ENCODE measurements around the gene SLC25A46. TPM values are rescaled to one million over a fixed set of nuclear protein-coding genes. Genes with fewer than 3 reads are reported as not detected.

The SLC25A46 gene
- total and polyA plus RNA-seq, 3 donors from 2014 or later: 38.4 to 42.9 (median 42.3) TPM

DNA sequence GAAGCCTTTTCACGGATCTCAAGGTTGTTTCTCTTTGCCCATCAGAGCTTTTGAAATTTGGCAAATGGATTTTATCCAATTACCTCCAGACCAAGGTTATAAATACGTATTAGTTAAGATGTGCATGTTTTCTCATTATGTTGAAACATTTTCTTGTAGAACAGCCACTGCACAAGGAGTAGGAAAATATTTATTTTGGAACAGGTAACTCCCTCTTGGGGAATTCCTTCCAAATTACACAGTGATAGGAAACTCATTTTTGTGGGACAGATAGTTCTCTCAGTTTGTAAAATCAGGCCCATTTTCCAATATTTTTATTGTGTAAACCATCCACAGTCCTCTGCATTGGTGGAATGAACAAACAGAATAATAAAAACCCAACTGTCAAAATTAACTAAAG is 35.3 kb upstream of the SLC25A46 start:
- H3K9me3 ChIP-seq: no peaks in the 10 kb centered on the region
- intact Hi-C loops (cut with DNase I; ENCODE audit: low total_unique reads): no loop called here
- WGBS, 2 donors: 23 to 39% methylated on average over 2 of the region's 2 CpGs
- H3K4me3 ChIP-seq: no peak overlapping the region
- TF ChIP-seq, protein P1, sequence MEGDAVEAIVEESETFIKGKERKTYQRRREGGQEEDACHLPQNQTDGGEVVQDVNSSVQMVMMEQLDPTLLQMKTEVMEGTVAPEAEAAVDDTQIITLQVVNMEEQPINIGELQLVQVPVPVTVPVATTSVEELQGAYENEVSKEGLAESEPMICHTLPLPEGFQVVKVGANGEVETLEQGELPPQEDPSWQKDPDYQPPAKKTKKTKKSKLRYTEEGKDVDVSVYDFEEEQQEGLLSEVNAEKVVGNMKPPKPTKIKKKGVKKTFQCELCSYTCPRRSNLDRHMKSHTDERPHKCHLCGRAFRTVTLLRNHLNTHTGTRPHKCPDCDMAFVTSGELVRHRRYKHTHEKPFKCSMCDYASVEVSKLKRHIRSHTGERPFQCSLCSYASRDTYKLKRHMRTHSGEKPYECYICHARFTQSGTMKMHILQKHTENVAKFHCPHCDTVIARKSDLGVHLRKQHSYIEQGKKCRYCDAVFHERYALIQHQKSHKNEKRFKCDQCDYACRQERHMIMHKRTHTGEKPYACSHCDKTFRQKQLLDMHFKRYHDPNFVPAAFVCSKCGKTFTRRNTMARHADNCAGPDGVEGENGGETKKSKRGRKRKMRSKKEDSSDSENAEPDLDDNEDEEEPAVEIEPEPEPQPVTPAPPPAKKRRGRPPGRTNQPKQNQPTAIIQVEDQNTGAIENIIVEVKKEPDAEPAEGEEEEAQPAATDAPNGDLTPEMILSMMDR (IDR thresholded peaks at IDR 0.05): no peak
- no peak for TF ChIP-seq POLR2A (IDR thresholded peaks at IDR 0.05)
- DNase-seq: no peak
- H3K27me3 ChIP-seq: no peaks in the 10 kb centered on the region
- H3K4me1 ChIP-seq: no peaks in the 10 kb centered on the region
- H3K27ac ChIP-seq: no peak overlapping the region
- no peaks in the 10 kb centered on the region for H3K36me3 ChIP-seq (ENCODE audit: low read depth, missing control alignments)

DNA sequence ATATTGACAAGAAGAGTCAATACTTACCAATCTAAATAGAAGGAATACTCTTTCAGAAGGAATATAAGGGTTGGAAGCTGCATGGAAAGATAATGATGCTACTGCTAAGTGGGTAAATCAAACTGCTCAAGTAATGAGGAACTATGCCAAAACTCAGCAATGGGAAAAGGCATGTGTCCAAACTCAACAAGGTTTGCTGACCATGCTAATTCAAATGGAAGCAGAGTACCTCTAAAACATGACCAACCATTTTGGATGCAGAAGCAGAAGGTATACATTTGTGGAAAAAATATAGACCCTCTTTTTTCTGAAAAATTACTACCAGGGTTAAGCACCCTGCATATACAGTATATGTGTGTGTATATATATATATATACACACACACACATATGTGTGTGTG is 33.5 kb upstream of the SLC25A46 start:
- DNase-seq: no peak
- intact Hi-C loops (cut with DNase I; ENCODE audit: low total_unique reads): no loop called here
- H3K9me3 ChIP-seq: no peaks in the 10 kb centered on the region
- no peaks in the 10 kb centered on the region for H3K36me3 ChIP-seq (ENCODE audit: low read depth, missing control alignments)
- H3K4me3 ChIP-seq: no peak overlapping the region
- no peaks in the 10 kb centered on the region for H3K4me1 ChIP-seq
- H3K27me3 ChIP-seq: no peaks in the 10 kb centered on the region
- no peak for TF ChIP-seq POLR2A (IDR thresholded peaks at IDR 0.05)
- TF ChIP-seq, protein P1 (IDR thresholded peaks at IDR 0.05): no peak
- H3K27ac ChIP-seq: no peak overlapping the region

DNA sequence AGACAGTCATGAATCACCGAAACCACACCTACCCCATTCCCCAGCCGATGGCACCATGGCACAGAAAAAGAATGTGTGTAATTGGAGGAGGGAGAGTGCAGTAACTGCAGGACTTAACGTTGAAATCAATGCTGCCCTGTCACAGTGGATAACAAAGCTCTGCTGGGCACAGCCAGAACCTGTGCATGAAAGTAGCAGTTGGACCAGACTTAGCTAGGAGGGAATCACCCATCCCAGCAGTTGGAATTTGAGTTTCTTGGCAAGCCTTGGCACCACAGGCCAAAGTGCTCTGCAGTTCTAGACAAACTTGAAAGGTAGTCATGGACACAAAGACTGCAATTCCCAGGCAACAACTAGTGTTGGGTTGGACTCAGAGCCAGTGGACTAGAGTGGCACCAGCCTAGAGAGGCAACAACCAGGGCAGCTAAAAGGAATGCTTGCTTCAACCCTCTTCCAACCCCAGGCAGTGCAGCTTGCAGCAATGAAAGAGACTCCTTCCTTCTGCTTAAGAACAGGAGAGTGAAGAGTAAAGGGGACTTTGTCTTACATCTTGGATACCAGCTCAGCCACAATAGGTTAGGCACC is 31.5 kb upstream of the SLC25A46 start:
- TF ChIP-seq, protein P1 (IDR thresholded peaks at IDR 0.05): no peak
- no peak for TF ChIP-seq POLR2A (IDR thresholded peaks at IDR 0.05)
- H3K9me3 ChIP-seq: no peaks in the 10 kb centered on the region
- H3K27me3 ChIP-seq: no peaks in the 10 kb centered on the region
- no peaks in the 10 kb centered on the region for H3K36me3 ChIP-seq (ENCODE audit: low read depth, missing control alignments)
- H3K27ac ChIP-seq: no peak overlapping the region
- WGBS, 2 donors: 66 to 75% methylated on average over 3 of the region's 3 CpGs
- intact Hi-C loops (cut with DNase I; ENCODE audit: low total_unique reads): no loop called here
- no peak for DNase-seq
- H3K4me3 ChIP-seq: no peak overlapping the region
- no peaks in the 10 kb centered on the region for H3K4me1 ChIP-seq

DNA sequence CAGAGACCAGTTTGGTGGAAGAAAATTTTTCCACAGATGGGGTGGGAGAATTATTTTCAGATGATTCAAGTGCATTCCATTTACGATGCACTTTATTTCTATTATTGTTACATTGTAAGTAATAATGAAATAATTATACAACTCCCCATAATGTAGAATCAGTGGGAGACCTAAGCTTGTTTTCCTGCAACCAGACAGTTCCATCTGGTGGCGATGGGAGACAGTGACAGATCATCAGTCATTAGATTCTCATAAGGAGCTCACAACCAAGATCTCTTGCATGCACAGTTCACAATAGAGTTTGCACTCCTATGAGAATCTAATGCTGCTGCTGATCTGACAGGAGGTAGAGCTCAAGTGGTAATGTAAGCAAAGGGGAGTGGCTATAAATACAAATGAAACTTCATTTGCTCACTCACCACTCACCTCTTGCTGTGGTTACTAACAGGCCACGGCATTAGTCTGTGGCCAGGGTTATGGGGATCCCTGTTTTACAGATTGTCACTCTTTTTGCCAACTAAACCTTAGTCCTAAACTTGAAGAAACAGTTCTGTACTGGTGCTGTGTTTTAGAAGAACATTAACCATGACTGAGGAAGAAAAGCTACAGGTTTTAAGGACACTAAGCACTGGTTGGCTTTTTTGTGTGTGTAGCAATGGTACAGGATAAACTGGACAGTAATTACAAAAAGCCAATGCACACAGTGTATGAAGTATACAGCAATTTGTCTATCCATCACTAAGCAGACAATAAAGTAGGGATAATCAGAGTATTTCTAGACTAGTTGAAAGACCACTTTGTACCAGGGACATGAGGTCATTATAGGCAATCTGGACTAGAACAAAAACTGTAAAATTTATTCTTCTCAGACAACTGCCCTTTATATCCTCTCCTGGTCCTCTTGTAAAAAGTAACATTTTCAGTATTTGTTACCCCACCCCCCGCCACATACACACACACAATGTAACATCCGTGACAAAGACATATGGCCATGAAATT is 22.3 kb upstream of the SLC25A46 start:
- Histone ChIP-seq H3K27ac (no peak overlapping the region), H3K27me3 (no peaks in the 10 kb centered on the region)
- 78 to 80% methylated on average over 5 of the region's 5 CpGs for WGBS, 2 donors

More for the DNA sequence above, 22.3 kb upstream of the SLC25A46 start:
- TF ChIP-seq, protein P1 (IDR thresholded peaks at IDR 0.05): no peak
- TF ChIP-seq POLR2A (IDR thresholded peaks at IDR 0.05): no peak
- H3K4me3 ChIP-seq: no peak overlapping the region
- H3K9me3 ChIP-seq: no peaks in the 10 kb centered on the region
- H3K4me1 ChIP-seq: no peaks in the 10 kb centered on the region
- intact Hi-C loops (cut with DNase I; ENCODE audit: low total_unique reads): no loop called here
- no peak for DNase-seq
- H3K36me3 ChIP-seq (ENCODE audit: low read depth, missing control alignments): no peaks in the 10 kb centered on the region

Data from testis (tissue), 3 donors.